Left forelimb (tissue), 1 donor: ENCODE results near the gene EGFR.

Experiments
- DNase-seq: peaks from one replicate; pipeline ENCODE4 v3.0.0-alpha.2; 2018; ENCODE audit warnings: low spot score

Gene EGFR

DNA sequence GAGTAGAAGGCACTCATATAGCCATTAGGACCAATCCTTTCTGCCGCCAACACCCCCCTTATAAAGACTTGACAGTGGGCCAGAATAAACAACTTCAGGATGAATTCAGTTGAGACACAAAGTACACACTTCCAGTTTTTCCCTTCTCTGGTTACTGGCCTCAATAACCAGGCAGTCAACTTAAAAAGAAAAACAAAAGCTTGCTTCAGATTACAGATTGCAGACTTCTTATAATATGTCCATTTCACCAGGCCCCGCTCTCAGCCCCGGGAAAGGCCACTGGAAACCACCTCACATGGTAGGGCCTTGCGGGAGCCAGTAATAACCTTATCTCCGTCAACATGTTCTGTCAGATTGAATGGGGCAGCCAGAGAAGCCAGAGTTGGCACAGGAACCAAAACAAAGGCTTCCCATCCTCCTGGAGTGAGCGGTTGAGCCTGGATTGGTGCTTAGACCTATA is 108.8 kb downstream of the EGFR start:
- no peak for DNase-seq

DNA sequence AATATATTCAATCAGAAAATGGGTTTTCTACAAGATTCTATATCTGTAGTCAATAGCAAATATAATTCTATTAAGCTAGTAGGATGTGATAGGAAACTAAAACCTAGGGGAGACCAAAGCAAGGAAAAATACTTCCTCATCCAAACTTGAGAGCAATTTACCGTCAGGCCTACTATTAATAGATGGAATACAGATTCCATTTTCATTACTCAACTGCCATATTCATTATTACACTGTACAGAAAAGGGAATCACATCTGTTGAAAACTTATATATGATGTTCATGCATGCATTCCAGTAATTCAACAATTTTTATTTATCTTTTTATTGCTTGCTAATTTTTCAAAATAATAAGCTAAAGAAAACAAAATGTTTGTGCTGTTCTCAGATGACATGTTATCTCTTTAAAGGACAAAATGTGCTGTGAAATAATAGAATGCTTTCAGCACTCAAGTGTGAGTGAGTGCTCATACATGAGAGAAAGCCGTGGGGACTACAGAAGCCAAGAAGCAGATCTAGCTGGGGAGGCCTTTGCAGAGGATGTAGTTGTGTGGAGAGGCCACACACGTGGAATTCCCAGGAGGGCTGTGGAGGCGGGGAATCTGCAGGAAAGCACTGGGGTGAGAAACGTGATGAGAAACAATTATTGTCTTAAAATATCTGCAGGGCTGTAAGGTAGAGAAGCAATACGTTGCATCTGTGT is 110.0 kb downstream of the EGFR start:
- no peak for DNase-seq

DNA sequence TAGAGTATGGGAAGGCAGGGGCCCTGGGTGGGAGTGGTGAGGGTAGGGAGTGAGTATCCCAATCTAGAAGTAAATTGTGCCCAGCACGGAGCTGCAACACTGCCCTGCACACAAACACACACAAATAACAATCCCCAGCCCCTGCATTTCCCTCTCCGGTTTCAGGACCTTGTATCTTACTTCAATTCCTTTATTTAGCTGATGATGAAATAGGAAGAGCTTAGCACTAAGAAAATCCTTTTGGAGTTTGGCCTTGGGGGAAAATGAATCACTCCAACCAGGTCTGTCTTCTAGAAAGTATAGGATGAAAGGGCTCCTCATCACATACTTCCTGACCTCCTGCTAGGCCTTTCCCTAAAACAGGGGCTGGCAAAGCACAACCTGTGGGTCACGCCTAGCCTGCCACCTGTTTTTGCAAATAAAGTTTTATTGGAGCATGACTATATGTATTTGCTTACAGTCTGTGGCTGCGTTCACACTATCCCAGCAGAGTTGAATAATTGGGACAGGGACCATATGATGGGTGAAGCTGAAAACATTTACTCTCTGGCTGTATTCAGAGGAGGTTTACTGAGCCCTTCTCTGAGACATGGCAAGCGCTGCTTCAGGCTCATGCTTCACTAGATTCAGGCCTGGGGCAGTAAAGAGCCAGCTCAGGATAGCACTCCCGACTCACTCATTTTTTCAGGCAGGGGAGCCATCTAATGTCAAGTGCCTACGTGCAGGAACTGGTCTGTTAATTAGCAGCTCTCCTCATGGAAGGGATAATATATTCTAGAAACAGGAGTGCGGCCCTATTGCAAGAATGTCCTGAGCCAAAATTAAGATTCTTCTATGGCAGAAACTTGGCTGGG is 111.0 kb downstream of the EGFR start:
- DNase-seq: no peak

DNA sequence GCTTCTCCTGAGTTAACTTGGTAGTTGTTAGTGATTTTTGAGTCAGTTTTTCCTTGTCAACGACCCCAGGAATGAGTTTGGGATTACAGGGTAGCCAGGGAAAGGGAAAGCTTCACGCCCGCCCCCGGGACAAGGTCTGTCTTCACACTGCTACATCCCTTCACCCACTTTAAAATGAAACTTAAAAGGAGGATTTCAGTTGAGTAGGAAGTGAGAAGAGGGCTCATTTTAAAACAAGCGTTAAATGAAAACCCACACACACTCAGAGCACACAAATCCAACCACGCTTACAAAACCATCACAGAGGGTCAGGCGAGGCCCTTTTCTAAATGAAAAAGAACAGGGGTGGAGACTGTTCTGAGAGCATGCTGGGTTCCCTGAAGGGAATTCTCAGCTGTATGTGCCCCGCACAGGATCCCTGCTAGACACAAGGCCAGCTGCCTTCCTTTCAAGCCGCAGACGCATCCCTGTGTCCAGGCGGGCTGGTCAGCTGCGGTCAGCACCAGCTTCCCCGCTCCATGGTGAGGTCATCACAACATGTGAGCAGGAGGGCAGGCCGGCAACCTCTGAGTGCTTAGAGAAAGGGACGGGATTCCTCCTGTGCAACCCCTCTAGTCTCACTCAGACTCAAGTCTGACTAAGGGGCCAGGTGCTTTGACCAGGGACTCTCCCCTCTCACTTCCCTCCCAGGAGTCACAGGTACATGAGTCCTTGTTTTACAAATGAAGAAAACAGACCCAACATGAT is 111.8 kb downstream of the EGFR start:
- DNase-seq: no peak

DNA sequence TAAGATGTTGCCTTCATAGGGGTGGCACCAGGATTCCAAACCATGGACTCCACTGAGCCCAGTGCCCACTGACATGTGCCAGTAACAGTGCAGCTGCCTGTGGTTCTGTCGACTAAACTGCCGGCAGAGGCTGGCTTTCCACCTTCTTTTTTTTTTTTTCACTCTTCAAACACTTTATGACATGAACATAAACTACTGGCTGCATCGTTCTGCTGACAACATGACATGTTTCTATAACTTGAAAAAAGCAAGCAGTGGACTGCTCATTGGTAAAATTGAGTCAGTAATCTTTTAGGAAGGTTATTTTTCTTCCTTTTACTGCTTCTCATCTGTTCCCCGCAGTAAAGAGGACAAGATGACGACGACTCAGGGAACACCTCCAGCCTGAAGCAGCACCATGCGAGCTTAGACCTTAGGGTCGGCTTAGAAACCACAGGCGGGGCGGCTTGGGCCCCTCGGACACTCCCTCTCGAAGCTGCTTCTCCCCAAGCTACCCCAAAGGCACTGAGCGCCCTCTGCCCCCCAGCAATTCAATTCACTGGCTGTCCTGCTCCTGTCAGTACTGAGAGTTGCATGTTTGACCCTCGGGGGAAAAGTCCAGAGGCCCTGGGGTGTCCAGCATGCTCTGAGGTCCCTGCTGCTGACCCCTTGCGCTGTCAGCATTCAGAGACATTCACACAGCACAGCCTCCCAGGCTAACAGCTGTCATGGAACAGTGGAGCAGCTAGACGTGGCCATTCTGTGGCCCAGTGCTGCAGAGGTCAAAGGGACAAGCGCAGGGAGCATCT is 112.5 kb downstream of the EGFR start:
- no peak for DNase-seq

DNA sequence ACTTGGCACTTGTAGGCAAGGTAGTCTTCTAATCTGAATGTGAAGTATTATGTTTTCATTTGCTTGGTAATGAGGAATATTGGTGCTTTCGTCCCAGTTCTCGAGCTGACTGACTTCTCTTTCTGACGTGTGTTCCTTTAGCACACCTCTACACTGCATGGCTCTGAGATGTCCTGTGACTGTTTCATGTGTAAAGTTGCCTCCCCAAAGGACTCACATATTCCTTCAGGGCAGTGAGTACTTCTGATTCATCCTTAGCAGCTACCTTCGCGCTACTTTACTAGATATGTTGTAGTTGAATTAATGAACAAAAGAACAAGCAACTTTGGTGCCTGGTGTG is 113.7 kb downstream of the EGFR start:
- DNase-seq: no peak

DNA sequence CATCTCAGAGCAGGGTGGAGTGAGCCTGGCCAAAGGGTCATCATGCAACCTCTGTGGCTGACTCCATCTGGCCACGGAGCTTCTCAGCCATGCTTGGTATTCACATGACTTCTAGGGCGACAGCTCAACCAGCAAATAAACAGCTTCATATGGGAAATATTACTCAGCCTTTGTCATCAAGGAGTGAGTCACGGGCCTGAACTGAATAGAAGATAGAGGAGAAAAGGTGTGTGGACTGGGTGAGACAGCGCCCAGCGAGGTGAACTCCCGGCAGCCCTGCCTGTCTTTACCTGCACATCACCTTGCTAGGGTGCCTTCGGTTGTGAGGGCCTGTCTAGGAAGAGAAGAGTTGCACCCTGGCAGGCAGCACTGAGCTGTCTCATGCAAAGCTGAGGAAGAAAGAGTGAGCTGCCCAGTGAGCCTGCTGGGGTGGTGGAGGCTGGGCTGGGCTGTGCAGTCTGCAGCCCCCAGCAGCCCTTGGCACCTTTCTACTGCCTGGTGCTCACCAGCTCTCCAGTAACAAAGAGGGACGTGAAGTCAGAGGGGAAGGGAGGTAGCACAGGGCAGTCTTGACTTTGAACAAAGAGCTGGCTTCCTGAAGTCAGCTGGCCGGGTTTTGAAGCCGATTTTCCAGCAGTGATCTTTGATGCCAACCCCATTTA is 114.2 kb downstream of the EGFR start:
- DNase-seq: no peak

DNA sequence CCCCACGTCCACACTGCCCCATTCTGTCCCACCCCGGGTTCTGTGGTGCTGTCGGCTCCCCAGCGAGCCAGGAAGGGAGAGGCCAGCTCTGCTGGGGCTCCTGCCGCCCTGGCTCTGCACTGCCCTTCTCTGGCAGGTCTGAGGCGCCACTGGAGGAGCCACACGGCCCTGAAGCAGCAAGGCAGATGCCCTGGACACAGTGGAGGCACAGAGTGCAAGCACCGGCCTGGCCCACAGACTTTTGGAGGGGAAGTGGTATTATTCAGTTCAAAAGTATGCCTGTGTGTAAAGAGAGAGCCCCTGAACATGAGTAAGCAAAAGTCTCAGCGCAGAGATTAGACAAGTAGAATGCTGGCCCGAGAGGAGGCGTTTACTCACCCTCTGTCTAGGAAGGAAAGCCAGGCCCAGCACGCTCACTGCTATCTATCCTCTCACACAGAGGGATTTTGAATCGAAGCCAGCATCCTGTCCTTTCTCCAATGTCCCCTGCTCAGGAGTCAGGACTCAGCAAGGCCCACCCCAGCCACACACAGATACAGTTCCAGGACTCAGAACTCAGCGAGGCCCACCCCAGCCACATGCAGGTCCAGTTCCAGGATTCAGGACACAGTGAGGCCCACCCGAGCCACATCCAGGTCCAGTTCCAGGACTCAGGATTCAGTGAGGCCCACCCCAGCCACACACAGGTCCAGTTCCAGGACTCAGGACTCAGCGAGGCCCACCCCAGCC is 115.0 kb downstream of the EGFR start:
- DNase-seq: no peak

DNA sequence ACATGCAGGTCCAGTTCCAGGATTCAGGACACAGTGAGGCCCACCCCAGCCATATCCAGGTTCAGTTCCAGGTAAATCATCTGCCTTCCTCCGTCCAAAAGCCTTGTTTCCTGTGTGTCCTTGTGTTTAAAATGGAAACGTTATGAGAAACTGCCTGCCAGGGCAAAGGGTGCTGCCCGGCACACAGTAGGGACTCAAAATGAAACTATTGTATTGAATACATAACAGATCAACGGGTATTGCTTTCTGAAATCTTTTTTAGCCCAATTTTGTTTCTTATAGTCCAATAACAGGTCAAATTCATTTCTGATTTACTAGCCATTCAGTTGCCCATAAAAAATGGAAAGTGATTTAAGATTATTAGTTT is 115.5 kb downstream of the EGFR start:
- no peak for DNase-seq

DNA sequence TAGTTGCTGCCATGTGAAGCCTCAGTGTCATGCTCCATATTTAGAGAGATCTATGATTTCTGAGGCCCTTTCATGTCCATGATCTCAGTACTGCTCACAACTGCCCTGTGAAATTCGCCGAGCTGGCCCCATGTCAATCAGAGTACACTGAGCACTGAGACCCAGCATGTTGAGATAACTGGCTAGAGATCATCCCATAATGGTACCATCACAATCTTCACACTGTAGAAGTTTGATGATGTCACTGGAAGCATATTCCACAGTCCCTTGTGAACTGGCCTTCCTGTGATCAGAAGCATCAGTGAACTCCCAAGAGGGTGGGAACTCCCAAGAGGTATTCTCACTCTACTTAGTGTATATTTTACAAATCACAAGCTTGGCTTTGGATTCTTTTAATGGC is 116.0 kb downstream of the EGFR start:
- DNase-seq: no peak

DNA sequence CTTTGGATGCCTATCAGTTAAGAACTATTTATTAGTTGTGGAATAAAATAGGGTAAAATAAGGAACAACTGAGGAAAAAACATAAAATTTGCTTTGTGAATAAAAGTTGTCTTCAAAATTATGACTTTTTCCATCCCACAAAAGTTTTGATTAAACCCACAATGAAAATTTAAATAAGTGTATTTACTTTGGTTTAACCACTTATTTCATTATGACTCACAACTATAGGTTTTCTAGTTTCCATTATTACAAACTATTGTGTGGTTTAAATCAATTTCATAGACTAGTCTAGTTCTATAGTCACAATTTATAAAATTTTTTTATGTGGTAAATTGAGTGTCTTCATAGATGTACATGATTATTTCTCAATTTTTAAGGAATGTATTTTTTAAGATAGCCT is 116.6 kb downstream of the EGFR start:
- no peak for DNase-seq

DNA sequence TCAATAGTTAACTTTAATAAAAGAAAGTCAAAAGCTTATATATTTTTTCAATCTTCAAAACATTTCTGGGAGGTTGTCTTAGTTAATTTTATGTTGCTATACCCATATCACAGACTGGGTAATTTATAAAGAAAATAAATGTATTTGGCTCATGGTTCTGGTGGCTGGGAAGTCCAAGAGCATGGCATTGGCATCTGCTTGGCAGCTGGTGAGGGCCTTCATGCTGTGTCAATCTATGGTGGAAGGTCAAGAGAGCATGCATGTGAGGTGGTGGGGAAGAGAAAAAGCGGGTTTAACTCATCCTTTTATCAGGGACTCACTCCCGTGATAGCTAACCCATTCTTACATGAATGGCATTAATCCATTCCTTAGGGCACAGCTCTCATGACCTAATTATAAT is 119.8 kb downstream of the EGFR start:
- no peak for DNase-seq

DNA sequence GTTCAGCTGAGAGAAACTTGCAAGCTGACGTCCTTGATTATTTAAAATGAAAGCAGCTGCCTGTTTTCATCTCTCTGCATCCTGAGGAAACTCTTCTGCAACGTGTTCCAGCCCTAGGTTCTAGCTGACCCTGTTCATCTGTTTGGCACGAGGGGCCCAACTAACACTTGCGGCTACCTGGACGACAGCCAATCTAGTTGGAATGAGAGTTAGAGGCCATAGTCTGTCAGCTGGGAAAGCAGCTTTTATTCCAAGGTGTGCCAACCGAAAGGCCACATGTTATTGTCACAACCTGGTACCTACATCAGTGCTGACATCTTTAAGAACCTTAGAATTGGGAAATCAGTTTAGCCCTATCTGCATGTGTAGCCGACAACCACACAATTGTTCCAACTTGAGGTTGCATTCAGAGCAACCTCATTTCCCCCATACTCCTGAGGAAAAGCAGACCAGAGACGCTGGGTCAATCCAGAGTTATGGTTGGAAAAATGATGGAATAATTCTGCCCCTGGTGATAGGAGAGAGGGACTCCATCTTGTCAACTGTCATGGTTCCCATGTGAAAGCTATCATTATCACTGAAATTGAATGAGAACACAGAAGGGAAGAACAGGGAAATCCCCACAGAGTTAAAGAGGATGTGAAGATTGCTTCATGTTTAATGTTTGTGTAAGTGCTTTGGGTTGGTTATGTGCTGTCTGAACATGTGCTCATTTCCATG is 121.6 kb downstream of the EGFR start:
- no peak for DNase-seq

DNA sequence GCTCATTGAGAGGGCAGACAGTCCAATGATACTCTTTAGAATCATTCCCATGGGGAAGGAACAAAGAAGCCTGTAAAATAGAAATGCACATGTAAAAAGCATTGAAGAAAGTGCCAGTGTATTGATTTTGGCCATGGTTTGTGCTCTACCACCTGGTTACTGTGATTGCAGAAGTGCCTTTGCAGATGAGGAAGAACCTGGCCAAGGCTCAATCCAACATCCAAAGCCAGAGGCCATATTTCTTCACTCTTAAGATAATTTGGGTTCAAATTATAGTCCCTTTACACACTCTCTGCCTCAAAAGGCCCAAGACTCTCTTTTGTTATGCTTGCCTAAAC is 122.1 kb downstream of the EGFR start:
- no peak for DNase-seq

DNA sequence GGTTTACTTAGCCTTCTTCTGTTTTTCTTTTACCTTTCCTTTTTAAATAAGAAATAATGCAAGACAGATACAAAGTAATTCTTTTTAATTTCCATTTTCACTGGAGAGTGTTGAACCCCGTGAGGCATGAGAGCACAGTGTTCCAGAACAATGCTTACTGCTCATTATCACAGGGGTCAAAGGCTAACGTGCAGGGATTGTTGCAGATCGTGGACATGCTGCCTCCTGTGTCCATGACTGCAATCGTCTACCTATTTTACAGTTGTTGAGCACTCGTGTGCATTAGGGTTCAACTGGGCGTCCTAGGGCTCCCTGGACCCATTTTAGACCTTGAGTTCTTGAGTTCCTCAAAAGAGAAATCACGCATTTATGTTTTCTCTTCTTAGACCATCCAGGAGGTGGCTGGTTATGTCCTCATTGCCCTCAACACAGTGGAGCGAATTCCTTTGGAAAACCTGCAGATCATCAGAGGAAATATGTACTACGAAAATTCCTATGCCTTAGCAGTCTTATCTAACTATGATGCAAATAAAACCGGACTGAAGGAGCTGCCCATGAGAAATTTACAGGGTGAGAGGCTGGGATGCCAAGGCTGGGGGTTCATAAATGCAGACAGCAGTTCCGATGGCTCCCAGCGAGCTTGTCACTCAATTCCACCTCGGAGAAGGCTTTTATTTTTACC is 124.2 kb downstream of the EGFR start:
- DNase-seq: no peak

DNA sequence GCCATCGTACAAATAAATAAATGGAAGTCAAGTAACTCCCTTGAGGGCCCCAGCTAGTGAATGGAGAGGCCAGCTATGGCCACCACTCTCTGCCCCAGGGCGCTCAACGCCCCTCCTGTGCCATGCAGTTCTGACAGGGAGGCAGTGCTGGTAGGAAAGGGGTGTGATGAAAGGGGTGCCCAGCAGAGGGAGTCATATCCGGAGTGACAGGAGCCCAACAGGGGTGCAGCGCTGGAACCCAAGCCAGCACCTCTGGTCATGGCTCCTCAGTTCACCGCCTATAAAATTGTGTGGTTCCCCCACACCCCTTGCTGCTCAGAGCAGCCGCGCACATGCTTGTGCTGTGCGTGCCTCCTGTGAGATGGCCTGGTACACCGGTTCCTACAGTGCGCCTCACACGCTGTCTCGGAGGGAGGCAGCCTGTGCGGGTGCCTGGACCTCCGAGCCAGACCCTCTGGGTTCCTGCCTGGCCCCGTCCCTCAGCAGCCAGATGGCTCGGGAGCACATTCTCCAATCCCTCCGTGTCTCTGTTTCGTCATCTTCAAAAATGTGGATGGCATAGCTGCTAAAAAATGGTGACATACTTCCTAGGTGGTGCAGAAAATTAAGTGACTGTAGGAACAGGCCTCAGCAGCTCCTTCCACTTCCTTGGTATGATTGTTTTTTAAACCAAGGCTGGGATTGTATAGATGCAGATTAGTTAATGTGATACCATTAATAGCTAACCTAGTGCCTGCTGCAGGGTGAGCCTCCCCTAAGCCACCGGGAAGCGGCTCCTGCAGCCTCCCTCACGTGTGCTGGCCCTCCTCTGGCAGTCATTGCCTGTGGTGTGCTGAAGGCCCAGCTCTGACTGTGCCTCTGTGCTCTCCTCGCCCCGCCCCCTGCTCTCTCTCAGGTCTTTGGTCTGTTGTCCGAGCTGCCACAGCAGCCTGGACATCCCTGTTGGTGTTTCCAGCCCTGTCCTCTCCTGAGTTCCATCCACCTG is 125.8 kb downstream of the EGFR start:
- no peak for DNase-seq

DNA sequence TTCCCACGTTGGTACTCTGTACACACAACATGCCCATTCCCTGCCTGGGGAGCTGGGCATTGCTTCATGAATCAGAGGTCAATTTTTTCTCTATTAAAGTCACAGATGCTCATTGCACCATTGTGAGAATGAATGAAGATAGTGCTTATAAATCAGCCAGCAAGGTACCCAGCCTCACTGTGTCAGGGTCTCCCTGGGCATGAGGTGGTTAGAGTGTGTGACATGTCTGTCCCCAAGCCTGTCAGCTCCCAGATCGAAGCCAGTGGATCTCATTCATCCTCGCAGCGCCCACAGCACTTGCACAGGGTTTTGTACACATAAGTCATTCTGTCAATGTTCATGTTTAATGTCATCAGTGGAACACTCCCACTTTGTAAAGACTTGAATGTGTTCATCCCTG is 126.8 kb downstream of the EGFR start:
- DNase-seq: no peak

DNA sequence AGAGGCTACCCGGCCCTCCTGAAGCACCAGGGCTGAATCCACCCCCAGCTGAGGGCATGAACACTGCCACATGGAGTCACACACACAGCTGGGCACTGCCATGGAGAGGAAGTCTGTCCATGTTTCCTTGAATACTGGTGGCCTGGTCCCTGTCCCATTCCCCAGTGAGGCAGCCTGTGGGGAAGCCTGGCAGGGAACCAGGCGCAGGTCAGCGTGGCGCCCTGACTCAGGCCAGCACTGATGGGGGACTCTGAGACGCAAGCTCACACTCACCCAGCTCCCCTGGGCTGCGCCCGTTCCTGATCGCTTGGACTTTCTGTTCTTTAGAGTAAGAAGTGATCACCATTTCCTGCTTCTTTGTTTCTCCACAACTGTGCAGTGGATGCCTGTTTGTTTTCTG is 128.3 kb downstream of the EGFR start:
- DNase-seq: no peak

DNA sequence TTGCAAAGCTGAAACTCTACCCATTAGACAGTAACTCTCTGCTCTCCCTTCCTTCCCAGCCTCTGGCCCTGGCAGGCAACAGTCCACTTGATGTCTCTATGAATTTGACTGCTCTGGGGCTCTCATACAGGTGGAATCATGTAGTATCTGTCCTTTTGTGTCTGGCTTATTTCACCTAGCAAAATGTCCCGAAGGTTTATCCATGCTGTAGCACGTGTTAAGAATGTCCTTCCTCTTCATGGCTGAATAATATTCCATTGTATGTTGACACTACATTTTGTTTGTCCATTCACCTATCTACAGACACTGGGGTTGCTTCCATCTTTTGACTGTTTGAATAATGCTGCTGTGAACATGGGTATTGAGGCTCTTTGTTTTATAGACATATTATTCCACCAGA is 128.9 kb downstream of the EGFR start:
- DNase-seq: no peak
